Right renal cortex interstitium (tissue), 3 donors: Measurements from ENCODE around the gene ANXA7. TPM values are rescaled to one million over a fixed set of nuclear protein-coding genes. Genes with fewer than 3 reads are reported as not detected.
A peak's percentile ranks its signal among the peaks of the same experiment; 100 is the strongest.
"Not testable (repeated sequence)": the region's sequence is repeated elsewhere in the genome, so short reads cannot be mapped to it uniquely, and the experiment has no call there.

ENCODE experiments used
- DNase-seq, 3 donors: peaks; one replicate each; pipeline ENCODE4 v3.0.0-alpha.2; 2013; ENCODE audit warnings: low read depth in 3 of 3, low spot score in 2 of 3
- polyA plus RNA-seq, 3 donors: library from polyadenylated mRNA; unstranded; fragments of 120-200 nt; gene quantifications; one replicate each; pipeline ENCODE4 v1.2.1, GENCODE V29; 2013; ENCODE audit not compliant: insufficient read length in 3 of 3

Gene ANXA7
- polyA plus RNA-seq, 3 donors: 95.7 to 103 (median 99.3) TPM

DNA sequence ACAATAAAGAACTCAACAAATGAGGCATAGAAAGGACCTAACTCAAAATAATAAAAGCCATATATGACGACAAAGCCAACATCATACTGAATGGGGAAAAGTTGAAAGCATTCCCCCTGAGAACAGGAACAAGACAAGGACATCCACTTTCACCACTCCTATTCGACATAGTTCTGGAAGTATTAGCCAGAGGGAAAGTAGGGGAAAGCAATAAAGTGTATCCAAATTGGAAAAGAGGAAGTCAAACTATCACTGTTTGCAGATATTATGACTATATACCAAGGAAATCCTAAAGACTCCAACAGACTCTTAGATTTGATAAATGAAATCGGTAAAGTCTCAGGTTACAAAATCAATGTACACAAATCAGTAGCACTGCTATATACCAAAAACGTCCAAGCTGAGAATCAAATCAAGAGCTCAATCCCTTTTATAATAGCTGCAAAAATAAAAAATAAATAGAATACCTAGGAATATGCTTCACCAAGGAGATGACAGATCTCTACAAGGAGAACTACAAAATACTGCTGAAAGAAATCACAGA is 4.8 kb downstream of the ANXA7 start:
- no peak for DNase-seq

DNA sequence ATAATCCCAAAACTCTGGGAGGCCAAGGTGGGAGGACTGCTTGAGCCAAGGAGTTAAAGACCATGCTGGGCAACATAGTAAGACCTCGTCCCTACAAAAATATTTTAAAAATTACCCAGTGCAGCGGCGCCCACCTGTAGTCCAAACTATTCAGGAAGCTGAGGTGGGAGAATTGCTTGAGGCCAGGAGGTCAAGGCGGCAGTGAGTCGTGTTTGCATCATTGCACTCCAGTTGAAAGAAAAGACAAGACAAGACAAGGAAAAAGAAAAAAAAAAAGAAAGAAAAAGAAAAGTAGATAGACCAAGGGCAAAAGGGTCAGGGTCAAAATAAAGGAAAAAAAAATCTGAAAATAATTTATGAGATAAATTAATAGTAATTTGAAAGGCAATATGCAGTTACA is 5.8 kb downstream of the ANXA7 start:
- no peak for DNase-seq

DNA sequence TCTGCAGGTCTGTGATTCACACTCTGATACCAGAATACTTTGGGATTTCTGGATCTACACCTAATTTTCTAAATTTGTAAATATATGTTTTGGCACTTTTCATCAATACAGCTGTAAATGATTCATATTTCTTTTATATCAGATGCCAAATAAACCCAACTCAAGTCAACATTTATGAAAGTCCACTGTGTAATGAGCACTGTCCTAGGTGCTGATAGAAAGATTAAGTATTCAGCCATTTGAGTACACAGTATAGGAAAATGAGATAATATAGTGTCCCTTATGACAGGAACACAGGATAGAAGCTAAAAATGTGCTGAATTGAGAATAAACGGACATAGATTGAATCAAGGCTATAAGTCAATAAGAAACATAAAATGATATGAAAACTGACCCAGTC is 6.4 kb downstream of the ANXA7 start:
- no peak for DNase-seq

DNA sequence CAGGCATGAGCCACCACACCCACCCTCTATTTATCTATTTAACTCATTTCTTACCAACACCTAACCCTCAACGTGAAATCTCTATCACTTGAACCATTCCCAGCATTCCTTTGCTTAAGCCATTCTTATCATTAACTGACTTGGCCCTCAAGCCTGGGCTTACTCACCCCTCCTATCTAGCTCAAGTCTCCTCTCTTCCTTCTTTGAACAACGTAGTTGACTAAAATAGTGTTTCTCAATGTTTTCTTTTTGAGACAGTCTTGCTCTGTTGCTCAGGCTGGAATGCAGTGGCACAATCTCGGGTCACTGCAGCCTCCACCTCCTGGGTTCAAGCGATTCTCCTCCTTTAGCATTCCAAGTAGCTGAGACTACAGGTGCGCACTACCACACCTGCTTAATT is 7.0 kb downstream of the ANXA7 start:
- DNase-seq: no peak

- no peak for DNase-seq
Measured at GRCh38 chr10:73405556-73405955, 8.3 kb downstream of the ANXA7 start.

GRCh38 chr10:73404690-73405089 is 9.2 kb downstream of the ANXA7 start:
- no peak for DNase-seq

GRCh38 chr10:73401636-73402035 is 12.2 kb downstream of the ANXA7 start:
- DNase-seq: no peak

GRCh38 chr10:73399063-73399462 is 14.8 kb downstream of the ANXA7 start:
- no peak for DNase-seq

- no peak for DNase-seq
Measured at GRCh38 chr10:73398024-73398423, 15.8 kb downstream of the ANXA7 start.

GRCh38 chr10:73394325-73394724 is 19.5 kb downstream of the ANXA7 start:
- not testable (repeated sequence) for DNase-seq

GRCh38 chr10:73388228-73388627 is 25.6 kb downstream of the ANXA7 start:
- DNase-seq: no peak

GRCh38 chr10:73386583-73386982 is 27.3 kb downstream of the ANXA7 start:
- DNase-seq: no peak

DNA sequence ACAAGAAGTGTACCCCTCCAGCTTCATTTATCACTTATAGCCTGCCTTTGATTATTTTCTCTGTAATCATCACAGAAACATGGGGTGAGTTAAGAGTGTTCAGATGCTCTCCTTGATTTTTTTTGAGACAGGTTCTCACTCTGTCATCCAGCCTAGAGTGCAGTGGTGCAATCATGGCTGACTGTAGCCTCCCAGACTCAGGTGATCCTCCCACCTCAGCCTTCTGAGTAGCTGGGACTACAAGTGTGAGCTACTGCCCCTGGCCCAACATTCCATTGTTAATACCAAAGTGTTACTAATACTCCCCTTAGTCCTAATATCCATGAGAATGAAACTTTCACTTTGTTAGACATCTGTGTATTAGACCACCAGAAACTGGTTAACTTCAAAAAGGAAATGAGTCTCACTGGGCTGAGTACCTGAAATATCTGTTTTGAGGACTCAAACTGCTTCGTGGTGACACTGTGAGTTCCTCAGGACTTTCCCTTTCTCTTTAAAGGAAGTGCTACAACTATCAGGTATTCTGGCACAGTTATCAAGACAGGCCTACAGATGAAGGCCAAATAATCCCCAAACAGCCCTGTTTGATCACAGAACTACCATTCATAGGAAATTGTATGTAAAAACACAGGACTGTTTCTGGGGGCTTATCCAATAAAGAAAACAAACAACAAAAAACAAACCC is 34.7 kb downstream of the ANXA7 start:
- no peak for DNase-seq

DNA sequence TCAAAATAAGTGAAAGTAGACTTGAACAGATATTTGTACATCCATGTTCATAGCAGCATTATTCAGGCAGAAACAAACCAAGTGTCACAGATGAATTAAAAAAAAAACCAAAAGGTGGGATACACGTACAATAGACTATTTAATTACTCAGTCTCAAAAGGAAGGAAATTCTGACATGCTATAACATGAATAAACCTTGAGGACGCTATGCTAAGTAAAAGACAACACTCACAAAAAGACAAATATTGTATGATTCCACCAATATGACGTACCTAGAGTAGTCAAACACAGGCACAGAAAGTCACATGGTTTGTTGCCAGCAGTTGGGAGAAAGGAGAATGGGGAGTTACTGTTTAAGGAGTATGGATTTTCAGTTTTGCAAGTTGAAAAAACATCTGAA is 37.2 kb downstream of the ANXA7 start:
- DNase-seq: no peak

- no peak for DNase-seq
Measured at GRCh38 chr10:73368238-73368637, 45.6 kb downstream of the ANXA7 start.

GRCh38 chr10:73366381-73367298 is 47.2 kb downstream of the ANXA7 start:
- DNase-seq: no peak

- DNase-seq: no peak
Measured at GRCh38 chr10:73364964-73365363, 48.9 kb downstream of the ANXA7 start.

- DNase-seq: no peak
Measured at GRCh38 chr10:73359492-73359891, 54.4 kb downstream of the ANXA7 start.

DNA sequence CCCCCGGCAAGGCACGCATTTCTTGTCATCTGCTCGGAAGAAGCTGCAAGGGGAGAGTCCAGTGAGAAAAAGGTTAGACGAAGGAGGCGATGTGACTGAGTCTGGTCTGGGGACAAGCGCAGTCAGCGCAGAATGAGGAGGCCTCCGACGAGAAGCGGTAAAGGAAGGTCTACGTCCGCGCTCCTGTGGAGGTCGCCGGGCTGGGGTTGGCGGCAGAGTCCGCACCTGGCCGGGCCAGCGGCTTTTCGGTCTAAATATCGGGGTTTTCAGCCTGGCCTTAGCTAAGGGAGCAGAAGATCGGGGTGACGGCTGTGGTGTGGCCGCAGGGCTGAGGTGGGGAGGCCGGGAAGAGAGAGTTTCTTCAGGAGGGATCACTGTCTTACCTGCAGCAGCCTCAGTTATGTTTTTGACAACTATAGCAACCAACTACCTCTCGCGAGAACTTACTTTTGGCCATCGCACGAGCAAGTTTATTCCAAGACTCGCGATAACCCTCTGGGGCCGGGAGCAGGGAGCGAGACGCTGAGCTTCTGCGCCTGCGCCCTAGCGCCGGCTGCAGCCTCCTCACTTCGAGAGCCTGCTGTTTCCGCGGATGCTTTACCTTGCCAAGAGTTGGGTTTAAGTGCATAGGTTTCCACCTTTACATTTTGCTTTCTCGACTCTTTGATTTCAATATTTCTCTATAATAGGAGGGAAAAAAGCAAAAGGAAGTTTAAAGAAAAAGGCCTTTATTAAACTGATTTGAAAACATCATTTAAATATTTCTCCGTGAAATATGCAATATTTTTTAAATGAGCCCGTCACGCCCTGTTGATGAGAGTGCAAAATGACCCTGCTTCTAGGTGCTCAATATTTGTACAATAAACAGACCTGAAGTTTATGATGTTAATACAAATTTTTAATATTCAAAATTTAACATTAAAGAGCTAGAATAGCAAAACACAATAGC is 55.3 kb downstream of the ANXA7 start, which contains the start of gene CFAP70:
Gene CFAP70, minus strand, starts transcription at position 534 of the 949 bp plus-strand sequence. CDS start 4,068 bp downstream, outside the sequence.
- peak; percentile 93 to 97 (median 94) for DNase-seq

DNA sequence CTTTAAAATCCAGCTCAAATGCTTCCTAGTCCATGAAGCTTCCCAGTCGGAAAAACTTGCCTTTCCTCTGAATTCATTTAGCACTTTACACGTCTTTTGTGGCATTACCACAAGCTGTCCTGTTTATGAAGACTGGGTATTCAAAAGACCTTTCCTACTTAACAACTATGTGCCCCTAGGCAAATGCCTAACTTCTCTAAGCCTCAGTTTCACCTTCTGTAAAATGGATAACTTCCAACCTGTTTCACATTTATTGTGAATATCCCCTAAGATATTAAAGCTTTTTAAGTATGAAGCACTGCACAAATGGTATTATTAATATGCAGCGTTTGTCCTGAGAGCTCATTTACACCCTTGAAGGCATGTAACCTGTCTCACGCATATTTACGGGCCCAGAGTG is 56.0 kb downstream of the ANXA7 start:
- peak in 1 of 3 donors; percentile 1 for DNase-seq
